Lower leg skin (tissue), 3 donors: Measurements from ENCODE around the gene VWCE.

Experiments used
- POLR2A ChIP-seq, 2 donors: fragments of 450-650 bp; IDR thresholded peaks; one replicate each; pipeline ENCODE4 v1.6.1; 2016 to 2017; ENCODE audit warnings: antibody characterized with exemption in 2 of 2, mild to moderate bottlenecking in 1 of 2, moderate library complexity in 1 of 2
- TF ChIP-seq, protein P1 (sequence below), 3 donors: fragments of 450-650 bp; IDR thresholded peaks; one replicate each; pipeline ENCODE4 v1.5.1; 2016; ENCODE audit warnings: antibody characterized with exemption in 3 of 3, mild to moderate bottlenecking in 3 of 3, moderate library complexity in 2 of 3

DNA sequence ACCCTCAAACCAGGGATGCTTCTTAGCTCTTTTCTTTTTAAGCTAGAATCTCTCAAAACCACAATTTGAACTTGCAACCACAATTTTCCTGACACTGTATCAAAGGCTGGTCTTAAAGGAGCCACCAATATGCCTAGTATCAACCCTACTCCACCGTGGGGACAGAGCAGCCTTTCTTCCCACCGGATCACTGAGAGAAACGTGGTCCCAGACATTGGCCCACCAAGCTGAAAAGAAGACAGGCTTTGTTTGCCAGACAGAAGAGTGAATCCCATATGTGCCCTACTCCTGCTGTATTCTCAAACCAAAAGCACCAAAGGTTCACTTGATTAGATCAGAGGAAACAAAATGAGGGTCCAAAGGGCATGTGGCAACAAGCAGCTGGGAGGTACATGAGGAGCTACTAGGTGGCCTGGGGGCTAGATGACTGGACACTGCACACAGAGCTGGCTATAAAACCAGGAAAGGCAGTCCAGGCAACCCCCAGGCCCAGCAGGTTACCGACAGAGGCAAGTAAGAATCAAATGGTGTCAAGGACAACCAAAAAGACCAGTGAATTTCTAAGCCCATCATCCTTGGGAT, 3.6 kb upstream of the VWCE start:
- TF ChIP-seq, protein P1, sequence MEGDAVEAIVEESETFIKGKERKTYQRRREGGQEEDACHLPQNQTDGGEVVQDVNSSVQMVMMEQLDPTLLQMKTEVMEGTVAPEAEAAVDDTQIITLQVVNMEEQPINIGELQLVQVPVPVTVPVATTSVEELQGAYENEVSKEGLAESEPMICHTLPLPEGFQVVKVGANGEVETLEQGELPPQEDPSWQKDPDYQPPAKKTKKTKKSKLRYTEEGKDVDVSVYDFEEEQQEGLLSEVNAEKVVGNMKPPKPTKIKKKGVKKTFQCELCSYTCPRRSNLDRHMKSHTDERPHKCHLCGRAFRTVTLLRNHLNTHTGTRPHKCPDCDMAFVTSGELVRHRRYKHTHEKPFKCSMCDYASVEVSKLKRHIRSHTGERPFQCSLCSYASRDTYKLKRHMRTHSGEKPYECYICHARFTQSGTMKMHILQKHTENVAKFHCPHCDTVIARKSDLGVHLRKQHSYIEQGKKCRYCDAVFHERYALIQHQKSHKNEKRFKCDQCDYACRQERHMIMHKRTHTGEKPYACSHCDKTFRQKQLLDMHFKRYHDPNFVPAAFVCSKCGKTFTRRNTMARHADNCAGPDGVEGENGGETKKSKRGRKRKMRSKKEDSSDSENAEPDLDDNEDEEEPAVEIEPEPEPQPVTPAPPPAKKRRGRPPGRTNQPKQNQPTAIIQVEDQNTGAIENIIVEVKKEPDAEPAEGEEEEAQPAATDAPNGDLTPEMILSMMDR (IDR thresholded peaks at IDR 0.05) = no peak
- no peak for TF ChIP-seq POLR2A (IDR thresholded peaks at IDR 0.05)
